A549 (cell line): Measurements from ENCODE around the gene NID2. TPM values are rescaled to one million over a fixed set of nuclear protein-coding genes. Genes with fewer than 3 reads are reported as not detected.

Experiments used
- ATAC-seq, 2 experiments: fragments of 200-7000 bp in 1 of 2; fragments of >200 bp in 1 of 2; cut with Nextera tagmentation in 1 of 2; cut with Tn5 transposase in 1 of 2; 3 replicates each; pipeline versions ENCODE4 v1.8.0 to v1.9.1; 2018 to 2020; ENCODE audit warnings: mild to moderate bottlenecking in 1 of 2, moderate library complexity in 1 of 2
- CTCF ChIA-PET: fragments of 300-600 bp; sonication (Branson Sonifier 250); formaldehyde crosslinking; extraction: SDS; loops from one replicate; lab custom pipeline; 2021; ENCODE audit warnings: antibody characterized with exemption, inconsistent platforms; lab: Yijun Ruan, JAX
- POLR2A ChIA-PET: fragments of 350-600 bp; formaldehyde crosslinking; extraction: SDS; loops from one replicate; lab custom pipeline; 2021; ENCODE audit warnings: antibody characterized with exemption, inconsistent platforms; lab: Yijun Ruan, JAX
- DNase-seq, 2 experiments: peaks; one replicate each; pipeline versions ENCODE4 v3.0.0 to v3.0.0-alpha.2; 2011 to 2016; ENCODE audit warnings: low read depth in 1 of 2, low spot score in 1 of 2
- FAIRE-seq: peaks from 2 replicates; lab custom pipeline; 2011; peaks lifted over from hg19 to GRCh38; lab: Jason Lieb, UNC
- H3K27ac ChIP-seq, 2 experiments: fragments of >200 bp; sonication (Bioruptor Twin); formaldehyde crosslinking; 3 replicates each; pipeline ENCODE4 v1.5.1; 2016 to 2017
- H3K4me1 ChIP-seq: fragments of >200 bp; sonication (Bioruptor Twin); formaldehyde crosslinking; 3 replicates; pipeline ENCODE4 v1.6.1; 2016
- H3K4me2 ChIP-seq: fragments of >200 bp; sonication (Bioruptor Twin); formaldehyde crosslinking; 3 replicates; pipeline ENCODE4 v1.6.1; 2016
- H3K4me3 ChIP-seq: fragments of >200 bp; sonication (Bioruptor Twin); formaldehyde crosslinking; 3 replicates; pipeline ENCODE4 v1.5.1; 2016
- H3K9me3 ChIP-seq: fragments of >200 bp; sonication (Bioruptor Twin); formaldehyde crosslinking; 3 replicates; pipeline ENCODE4 v1.6.1; 2016
- BCL3 ChIP-seq: fragments of >200 bp; sonication (Bioruptor Twin); formaldehyde crosslinking; IDR thresholded peaks from 3 replicates; pipeline ENCODE4 v1.6.1; 2016
- BHLHE40 ChIP-seq: IDR thresholded peaks from 2 replicates; pipeline ENCODE4 v1.6.1; 2012; ENCODE audit warnings: low read depth, low read length, inconsistent platforms
- CHD4 ChIP-seq: fragments of 200-600 bp; sonication (generic); IDR thresholded peaks from 2 replicates; pipeline ENCODE4 v1.6.1; 2016; ENCODE audit warnings: antibody characterized with exemption, mild to moderate bottlenecking, borderline replicate concordance
- EHF ChIP-seq: fragments of 250-450 bp; sonication (Bioruptor Pico); IDR thresholded peaks from 2 replicates; pipeline ENCODE4 v1.5.0; 2020; ENCODE audit warnings: mild to moderate bottlenecking
- HDAC2 ChIP-seq: fragments of 200-600 bp; sonication (generic); IDR thresholded peaks from 2 replicates; pipeline ENCODE4 v1.6.1; 2016
- HOXB13 ChIP-seq: fragments of 250-450 bp; sonication (Bioruptor Pico); IDR thresholded peaks from 2 replicates; pipeline ENCODE4 v1.5.0; 2020; ENCODE audit warnings: low read depth, mild to moderate bottlenecking, moderate library complexity
- HOXB5 ChIP-seq: fragments of 250-450 bp; sonication (Bioruptor Pico); IDR thresholded peaks from 2 replicates; pipeline ENCODE4 v1.5.0; 2020; ENCODE audit warnings: mild to moderate bottlenecking, moderate library complexity
- JUN ChIP-seq, 2 experiments: fragments of >200 bp; sonication (Bioruptor Twin); formaldehyde crosslinking; IDR thresholded peaks; 2 replicates in 1 of 2; 3 replicates in 1 of 2; pipeline ENCODE4 v1.6.1; 2016 to 2017
- JUNB ChIP-seq: fragments of >200 bp; sonication (Bioruptor Twin); formaldehyde crosslinking; IDR thresholded peaks from 2 replicates; pipeline ENCODE4 v1.6.1; 2016
- KDM5A ChIP-seq: fragments of 200-600 bp; sonication (generic); IDR thresholded peaks from 2 replicates; pipeline ENCODE4 v1.6.1; 2016; ENCODE audit warnings: antibody characterized with exemption, mild to moderate bottlenecking
- MAX ChIP-seq: IDR thresholded peaks from 2 replicates; pipeline ENCODE4 v1.6.1; 2012
- NFE2L2 ChIP-seq: fragments of 150-350 bp; conservative IDR thresholded peaks from 2 replicates; pipeline ENCODE4 v1.6.1; 2014; ENCODE audit warnings: low read length
- NR3C1 ChIP-seq: fragments of >200 bp; sonication (Bioruptor Twin); formaldehyde crosslinking; IDR thresholded peaks from 3 replicates; pipeline ENCODE4 v1.6.1; 2017
- PBX3 ChIP-seq: IDR thresholded peaks from 2 replicates; pipeline ENCODE4 v1.6.1; 2012
- POLR2A ChIP-seq: IDR thresholded peaks from 2 replicates; pipeline ENCODE4 v1.6.1; 2012; ENCODE audit warnings: mild to moderate bottlenecking, low read length
- RAD21 ChIP-seq, 2 experiments: fragments of >200 bp in 1 of 2; sonication (Bioruptor Twin) in 1 of 2; formaldehyde crosslinking in 1 of 2; IDR thresholded peaks in 1 of 2; conservative IDR thresholded peaks in 1 of 2; 2 replicates in 1 of 2; 3 replicates in 1 of 2; pipeline ENCODE4 v1.6.1; 2012 to 2018; ENCODE audit warnings: inconsistent platforms in 1 of 2
- RCOR1 ChIP-seq: fragments of 150-350 bp; IDR thresholded peaks from 2 replicates; pipeline ENCODE4 v1.6.1; 2014; ENCODE audit warnings: antibody characterized with exemption, low read length, low read depth
- RFX5 ChIP-seq: fragments of 450-650 bp; IDR thresholded peaks from 2 replicates; pipeline ENCODE4 v1.7.1; 2014; ENCODE audit warnings: antibody characterized with exemption, mild to moderate bottlenecking, moderate library complexity
- RNF2 ChIP-seq: fragments of 200-600 bp; sonication (generic); IDR thresholded peaks from 2 replicates; pipeline ENCODE4 v1.6.1; 2016; ENCODE audit warnings: low read depth, mild to moderate bottlenecking, antibody characterized with exemption, moderate library complexity, borderline replicate concordance
- SMC3 ChIP-seq: fragments of >200 bp; sonication (Bioruptor Twin); formaldehyde crosslinking; IDR thresholded peaks from 3 replicates; pipeline ENCODE4 v1.6.1; 2018; ENCODE audit warnings: inconsistent platforms
- SREBF2 ChIP-seq: fragments of 450-650 bp; IDR thresholded peaks from 2 replicates; pipeline ENCODE4 v1.6.1; 2014; ENCODE audit warnings: mild to moderate bottlenecking, moderate library complexity
- USF2 ChIP-seq: fragments of 450-650 bp; IDR thresholded peaks from 2 replicates; pipeline ENCODE4 v1.6.1; 2014; ENCODE audit warnings: antibody characterized with exemption
- ZC3H11A ChIP-seq: fragments of 450-650 bp; IDR thresholded peaks from 2 replicates; pipeline ENCODE4 v1.6.1; 2014; ENCODE audit warnings: antibody characterized with exemption, mild to moderate bottlenecking
- ZFP36 ChIP-seq: fragments of 450-650 bp; IDR thresholded peaks from 2 replicates; pipeline ENCODE4 v1.6.1; 2014; ENCODE audit warnings: borderline replicate concordance; ENCODE audit not compliant: partially characterized antibody
- ZNF302 ChIP-seq: fragments of 250-450 bp; sonication (Bioruptor Pico); IDR thresholded peaks from 2 replicates; pipeline ENCODE4 v1.9.0; 2021; ENCODE audit warnings: inconsistent platforms, mild to moderate bottlenecking, moderate library complexity
- ZSCAN20 ChIP-seq: fragments of 250-450 bp; sonication (Bioruptor Pico); IDR thresholded peaks from 2 replicates; pipeline ENCODE4 v1.8.0; 2022; ENCODE audit warnings: mild to moderate bottlenecking, moderate library complexity
- WGBS: methylation state at CpG from one replicate; pipeline ENCODE4 v1.1.6; 2017; ENCODE audit errors: missing lambda C conversion rate; 5-methylcytosine and 5-hydroxymethylcytosine counted together
- polyA plus RNA-seq, 4 experiments: library from polyadenylated mRNA; depleted of rRNA in 3 of 4; stranded (reverse); fragments of >200 nt; fragmentation: RNase III in 1 of 4; extraction: RNeasy Plus Mini Kit Qiagen cat#74134 plus additional on column Dnase treatment in 1 of 4; gene quantifications; 2 replicates in 3 of 4; 3 replicates in 1 of 4; pipeline ENCODE4 v1.2.3, GENCODE V29; 2011 to 2017
- TF ChIP-seq, protein P1 (sequence below): fragments of 250-450 bp; sonication (Bioruptor Pico); IDR thresholded peaks from 2 replicates; pipeline ENCODE4 v1.5.0; 2020; ENCODE audit warnings: low read depth, mild to moderate bottlenecking, moderate library complexity

NID2 gene
- polyA plus RNA-seq, 2 of the 4 experiments (the other 2 are of a cell fraction) = 7.3 to 20.6 TPM

- Histone ChIP-seq H3K4me2 (no peak overlapping the region), H3K9me3 (no peaks in the 10 kb centered on the region), H3K4me3 (no peak overlapping the region), H3K27ac (no peak overlapping the region), H3K4me1 (no peaks in the 10 kb centered on the region)
- ATAC-seq = no peak
- 73% methylated on average over 5 of the region's 5 CpGs for WGBS
- no peak for DNase-seq
- no peak for TF ChIP-seq HOXB5 (CRISPR knock-in tag)
- no peak for TF ChIP-seq ZSCAN20 (CRISPR knock-in tag)
- TF ChIP-seq ZC3H11A = no peak
- TF ChIP-seq RNF2 = no peak
- no peak for TF ChIP-seq POLR2A
- TF ChIP-seq SREBF2 = no peak
- no peak for TF ChIP-seq KDM5A
- TF ChIP-seq MAX = no peak
- no peak for TF ChIP-seq HDAC2
- TF ChIP-seq JUN (IDR thresholded peaks at IDR 0.05) = no peak
- no peak for TF ChIP-seq RCOR1
- TF ChIP-seq ZFP36 = no peak
- TF ChIP-seq BHLHE40 = no peak
- TF ChIP-seq, protein P1, sequence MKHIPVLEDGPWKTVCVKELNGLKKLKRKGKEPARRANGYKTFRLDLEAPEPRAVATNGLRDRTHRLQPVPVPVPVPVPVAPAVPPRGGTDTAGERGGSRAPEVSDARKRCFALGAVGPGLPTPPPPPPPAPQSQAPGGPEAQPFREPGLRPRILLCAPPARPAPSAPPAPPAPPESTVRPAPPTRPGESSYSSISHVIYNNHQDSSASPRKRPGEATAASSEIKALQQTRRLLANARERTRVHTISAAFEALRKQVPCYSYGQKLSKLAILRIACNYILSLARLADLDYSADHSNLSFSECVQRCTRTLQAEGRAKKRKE (CRISPR knock-in tag) = no peak
- TF ChIP-seq NR3C1 = no peak
- TF ChIP-seq SMC3 = no peak
- no peak for FAIRE-seq
- ChIA-PET POLR2A (no interaction called here), CTCF (interaction anchor here (0.7 to 1.5 kb wide), 5 partner anchors 12 to 66 kb away, joined by 3 to 5 read pairs (median 3); no protein-coding TSS in a partner anchor)
Observed at GRCh38 chr14:52020161-52020714, 48.6 kb downstream of the NID2 start.

DNA sequence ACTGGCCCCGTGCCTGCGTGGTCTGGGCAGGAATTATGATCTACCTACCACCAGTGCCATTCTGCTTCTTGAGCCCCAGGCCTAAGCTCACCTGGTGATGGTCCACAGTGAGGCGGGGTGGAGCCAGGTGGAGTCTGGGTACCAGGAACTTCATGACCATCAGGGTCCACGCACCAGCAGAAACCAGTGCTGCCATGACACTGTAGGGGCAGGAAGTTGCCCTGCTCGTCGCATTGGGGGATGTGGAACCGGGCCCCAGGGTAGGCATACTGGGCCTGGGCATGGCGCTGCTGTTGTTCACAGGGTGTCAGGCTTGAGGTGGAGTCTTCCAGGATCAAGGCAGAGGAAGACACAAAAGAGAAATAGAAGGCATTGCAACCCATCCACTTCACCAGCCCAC lies 49.9 kb downstream of the NID2 start:
- no peak for TF ChIP-seq RFX5
- TF ChIP-seq RAD21 (conservative IDR thresholded peaks at IDR 0.05 in 1 of 2, IDR thresholded peaks at IDR 0.05 in 1 of 2) = no peak
- TF ChIP-seq CHD4 = no peak
- WGBS = 69% methylated on average over 7 of the region's 8 CpGs
- CTCF ChIA-PET = interaction anchor here (1.2 to 1.5 kb wide), 2 partner anchors 23 to 24 kb away, joined by 4 to 5 read pairs; no protein-coding TSS in a partner anchor
- no peaks in the 10 kb centered on the region for H3K4me1 ChIP-seq
- DNase-seq = no peak
- POLR2A ChIA-PET = interaction anchor here (0.6 kb wide), 1 partner anchor 909 kb away, joined by 5 read pairs; no protein-coding TSS in a partner anchor
- FAIRE-seq = no peak
- H3K4me3 ChIP-seq = no peak overlapping the region
- ATAC-seq = no peak
- H3K9me3 ChIP-seq = no peaks in the 10 kb centered on the region
- no peak overlapping the region for H3K4me2 ChIP-seq
- no peak overlapping the region for H3K27ac ChIP-seq

DNA sequence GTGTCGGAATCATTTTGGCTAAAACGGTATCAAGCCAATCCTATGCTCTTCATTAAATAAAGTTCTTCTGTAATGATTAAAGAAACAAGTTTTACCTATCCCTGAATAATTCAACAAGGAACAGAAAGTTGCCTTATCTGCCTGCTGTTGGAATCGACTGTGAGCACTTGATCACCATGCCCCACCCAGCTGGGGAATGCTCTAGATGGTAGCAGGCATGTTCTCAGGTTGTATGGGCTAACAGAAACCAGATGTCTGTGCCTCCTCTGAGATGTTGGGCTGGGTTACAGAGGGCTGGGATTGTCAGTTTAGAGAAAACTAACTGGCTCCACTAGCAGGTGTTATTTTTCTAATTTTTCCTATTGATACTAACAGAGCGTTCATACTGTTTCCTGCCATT lies 50.6 kb downstream of the NID2 start:
- ChIA-PET POLR2A (interaction anchor here (0.6 kb wide), 1 partner anchor 909 kb away, joined by 5 read pairs; no protein-coding TSS in a partner anchor), CTCF (no interaction called here)
- DNase-seq (no peak), FAIRE-seq (no peak), ATAC-seq (no peak)
- Histone ChIP-seq H3K9me3 (no peaks in the 10 kb centered on the region), H3K27ac (no peak overlapping the region), H3K4me2 (no peak overlapping the region), H3K4me3 (no peak overlapping the region), H3K4me1 (no peaks in the 10 kb centered on the region)
- TF ChIP-seq ZNF302 (CRISPR knock-in tag) (no peak), BHLHE40 (no peak), JUNB (no peak), USF2 (no peak), EHF (no peak), BCL3 (no peak), NFE2L2 (no peak), PBX3 (no peak), HOXB13 (CRISPR knock-in tag) (no peak)
- 71% methylated on average over 4 of the region's 4 CpGs for WGBS
